ENCODE measurements around the gene MYO5A.

Gene MYO5A

DNA sequence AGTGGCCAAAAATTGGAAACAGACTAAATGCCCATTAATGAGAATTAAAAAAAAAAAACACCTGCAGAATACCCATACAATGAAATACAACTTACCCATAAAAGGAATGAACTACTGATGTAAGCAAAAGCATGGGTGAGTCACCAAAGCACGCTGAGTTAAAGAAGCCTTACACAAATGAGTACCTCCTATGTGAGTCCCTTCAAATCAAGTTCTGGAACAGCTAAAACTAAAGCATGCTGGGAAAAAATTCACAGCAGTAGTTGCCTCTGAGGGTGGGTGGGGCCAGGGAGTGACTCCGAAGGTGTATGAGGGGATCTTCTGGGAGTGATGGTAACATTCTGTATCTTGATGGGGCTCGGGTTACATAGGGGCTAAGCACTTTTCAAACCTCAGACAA lies 244.5 kb downstream of the MYO5A start:
- no peak for FAIRE-seq

DNA sequence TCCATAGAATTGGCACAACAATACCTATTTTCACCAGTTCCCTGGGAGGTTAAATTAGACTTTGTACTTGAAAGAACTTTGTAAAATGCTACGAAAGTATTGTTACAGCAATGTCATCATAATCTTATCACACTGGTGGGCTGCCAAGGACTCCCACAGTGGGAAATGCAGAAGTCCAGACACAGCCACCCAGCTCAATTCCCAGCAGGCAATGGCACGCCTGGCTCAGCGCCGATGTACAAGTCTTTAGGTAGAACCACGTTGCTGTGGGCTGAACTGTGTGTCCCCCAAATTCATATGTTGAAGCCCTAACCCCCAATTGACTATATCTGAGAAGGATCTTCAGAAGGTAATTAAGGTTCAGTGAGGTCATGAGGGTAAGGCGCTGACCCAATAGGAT lies 245.4 kb downstream of the MYO5A start:
- FAIRE-seq: no peak

DNA sequence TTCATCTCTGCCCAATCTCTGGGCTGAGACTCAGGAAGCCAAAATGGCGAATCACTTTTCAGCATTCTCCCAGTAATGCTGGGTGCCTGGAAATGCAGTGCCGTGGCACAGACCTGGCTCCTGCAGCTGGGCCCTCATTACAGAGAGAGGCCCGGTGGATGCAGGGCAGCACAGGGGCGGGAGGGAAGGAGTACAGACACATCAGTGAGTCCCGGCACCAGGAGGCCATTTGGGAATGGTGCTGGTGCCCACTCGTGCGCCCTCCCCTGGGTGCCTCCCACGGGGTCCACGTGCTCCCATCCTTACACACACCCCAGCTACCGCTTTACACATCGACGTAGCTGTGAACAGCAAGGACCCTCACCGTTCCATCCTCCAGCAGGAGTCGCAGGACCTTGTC lies 246.3 kb downstream of the MYO5A start:
- FAIRE-seq: no peak

DNA sequence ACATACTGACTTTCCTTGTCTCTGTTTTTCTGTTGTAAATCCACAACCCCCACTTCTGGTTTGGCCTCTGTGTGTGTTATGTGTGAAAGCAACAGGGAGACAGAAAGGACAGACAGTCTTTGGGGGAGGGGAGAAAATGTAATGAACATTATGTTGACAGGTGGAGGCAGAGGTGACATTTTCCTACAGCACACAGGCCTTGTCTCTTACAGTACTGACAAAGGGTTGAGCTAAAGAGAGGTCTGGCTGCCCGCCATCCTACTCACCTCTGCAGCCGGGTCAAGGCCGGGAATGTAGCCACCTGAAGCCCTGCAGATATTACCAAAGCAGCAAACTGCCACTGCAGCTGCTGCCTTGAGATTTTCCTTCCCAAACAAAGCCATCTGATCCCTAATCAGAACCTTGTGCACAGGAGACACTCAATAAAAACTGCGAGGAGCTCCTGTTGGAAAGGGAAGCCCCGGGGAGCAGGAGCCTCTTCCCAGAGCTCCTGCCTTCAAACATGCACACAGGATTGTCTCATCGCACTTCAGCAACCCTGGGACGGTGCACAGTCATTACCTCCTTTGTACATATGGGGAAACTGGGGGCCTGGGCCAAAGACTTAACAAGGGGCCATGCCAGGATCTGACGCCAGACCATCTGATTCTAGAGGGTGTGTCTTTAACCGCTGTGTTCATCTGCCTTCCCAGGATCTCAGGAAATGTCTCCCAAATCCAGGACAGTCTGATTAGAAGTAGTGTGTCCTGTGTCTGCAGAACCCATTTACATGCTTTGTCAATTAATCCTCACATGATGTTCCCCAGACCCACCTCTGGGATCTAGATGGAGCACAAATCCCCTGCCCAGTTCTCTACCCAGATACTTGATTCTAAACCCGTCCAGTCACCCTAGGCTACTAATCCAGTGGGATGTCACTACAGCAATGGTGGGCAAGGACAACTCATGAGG lies 247.3 kb downstream of the MYO5A start:
- no peak for FAIRE-seq

DNA sequence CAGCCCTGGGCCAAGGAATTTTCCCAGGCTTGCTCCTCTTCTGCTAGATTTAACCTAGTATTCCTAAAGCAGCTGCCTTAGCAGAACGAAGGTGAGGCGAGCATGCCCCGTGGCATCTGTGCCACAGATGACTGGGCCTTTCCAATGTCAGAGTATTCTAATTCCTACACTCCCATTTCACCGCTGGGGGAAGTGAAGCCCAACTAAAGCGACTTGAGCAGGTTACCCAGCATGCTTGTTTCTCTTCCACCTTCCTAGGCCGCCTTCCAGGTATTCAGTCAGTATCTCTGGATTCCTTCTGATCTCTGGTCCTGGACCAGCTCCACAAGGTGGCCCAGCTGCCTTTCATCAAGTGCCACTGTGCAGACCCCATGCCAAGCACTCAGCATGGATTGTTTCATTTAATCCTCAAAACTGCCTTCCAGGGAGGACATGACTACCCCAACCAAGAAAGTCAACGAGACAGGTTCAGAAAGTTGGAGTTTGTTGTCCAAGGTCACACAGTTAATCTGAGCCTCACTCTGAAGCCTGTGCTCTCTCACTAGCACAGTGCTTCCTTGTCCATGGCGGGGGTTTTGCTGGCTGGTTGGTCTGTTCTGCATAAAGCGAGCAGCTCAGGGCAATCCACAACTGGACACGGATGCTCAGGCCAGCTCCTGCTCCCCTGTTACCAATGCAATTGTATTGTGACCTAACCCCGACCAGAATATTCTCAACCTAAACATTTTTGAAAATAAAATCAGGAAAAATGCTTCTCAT lies 248.2 kb downstream of the MYO5A start:
- no peak for FAIRE-seq

DNA sequence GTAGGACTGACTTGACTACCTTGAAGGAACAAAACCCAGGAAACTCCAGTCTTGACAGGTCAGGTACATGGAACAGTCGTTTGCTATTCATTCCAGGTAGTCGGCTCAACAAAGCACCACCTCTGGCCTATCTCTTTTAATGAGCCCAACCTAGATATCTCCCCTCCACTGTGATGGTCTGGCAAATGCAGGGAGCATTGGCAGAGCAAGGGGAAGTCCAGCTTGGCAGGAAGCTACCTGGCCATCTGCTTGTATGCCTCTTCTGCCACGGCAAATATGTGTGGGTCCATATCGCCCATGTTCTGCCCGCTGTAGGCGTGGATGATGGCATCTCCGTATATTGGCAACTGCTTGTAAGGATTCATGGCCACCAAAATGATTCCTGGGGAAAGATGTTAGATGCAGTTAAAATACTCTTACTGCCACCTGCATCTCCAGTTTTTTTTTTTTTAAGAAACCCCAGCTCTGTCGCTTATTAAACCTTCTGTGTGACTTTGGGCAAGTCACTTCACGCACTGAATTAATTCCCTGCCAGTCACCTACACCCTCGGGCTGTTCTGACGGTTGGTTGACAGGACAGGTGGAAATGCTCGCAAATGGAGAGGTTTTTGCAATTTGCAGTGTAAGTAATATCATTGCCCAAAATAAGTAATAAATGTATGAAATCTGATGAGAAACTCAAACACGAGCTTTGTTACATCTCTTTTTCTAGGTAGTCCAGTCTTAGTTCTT lies 249.9 kb downstream of the MYO5A start:
- no peak for FAIRE-seq

DNA sequence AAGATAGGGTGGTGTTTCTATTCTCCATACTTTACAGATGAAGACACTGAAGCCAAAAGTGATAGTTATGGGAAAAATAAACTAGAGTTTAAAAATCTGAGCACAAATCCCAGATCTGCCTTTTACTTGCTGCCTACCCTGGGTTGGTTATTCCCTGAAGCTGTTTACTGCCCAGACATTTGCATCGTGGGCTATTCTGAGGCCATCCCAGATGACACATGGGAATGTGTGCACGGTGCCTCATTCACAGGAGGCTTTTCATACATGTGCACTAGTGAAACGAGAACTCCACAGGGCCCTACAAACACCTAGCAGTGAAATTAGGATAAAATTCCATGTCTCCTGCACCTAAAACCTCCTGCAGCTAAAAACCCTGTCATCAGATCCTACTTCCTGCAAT lies 250.5 kb downstream of the MYO5A start:
- FAIRE-seq: no peak

DNA sequence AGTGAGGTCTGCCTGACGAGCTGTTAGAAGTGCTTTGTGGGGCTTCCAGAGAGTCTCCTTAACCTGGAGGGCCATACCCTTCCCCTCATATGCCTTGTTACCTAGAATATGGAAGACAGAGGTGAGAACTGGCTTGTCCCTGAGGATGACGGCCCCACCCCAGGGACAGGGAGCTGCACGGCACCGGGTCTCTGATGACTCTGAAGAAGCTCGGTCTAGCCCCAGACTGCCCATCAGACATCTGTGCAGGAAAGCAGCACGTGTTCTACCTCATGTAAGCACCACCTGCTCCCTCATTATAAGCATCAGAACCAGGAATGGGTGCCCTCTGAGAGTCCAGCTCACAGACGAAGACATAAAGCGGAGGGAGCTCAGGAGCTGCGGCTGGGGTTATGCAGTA lies 251.1 kb downstream of the MYO5A start:
- no peak for FAIRE-seq

DNA sequence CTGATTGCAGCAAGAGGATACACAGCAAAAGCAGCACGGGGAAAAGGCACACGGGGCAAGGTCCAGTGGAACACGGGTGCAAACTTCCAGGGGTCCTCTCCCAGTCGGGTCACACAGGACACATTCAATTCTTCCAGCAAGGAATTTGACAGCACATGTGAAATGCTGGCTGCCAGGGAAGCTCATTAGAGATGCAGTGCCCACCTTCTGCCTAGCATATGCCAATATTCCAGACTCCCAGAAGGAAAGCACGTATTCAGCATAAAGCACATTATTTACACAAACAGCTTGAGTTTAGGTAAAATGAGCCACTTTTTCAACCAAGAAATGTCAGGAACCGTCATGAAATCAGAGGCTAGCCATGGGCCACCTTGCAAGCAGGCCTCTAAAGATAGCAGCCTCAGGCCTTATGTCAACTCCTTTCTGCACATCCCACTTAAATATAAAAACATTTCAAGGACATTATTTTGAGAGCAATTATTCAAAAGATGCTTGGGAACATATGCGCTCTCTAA lies 252.4 kb downstream of the MYO5A start:
- no peak for FAIRE-seq

DNA sequence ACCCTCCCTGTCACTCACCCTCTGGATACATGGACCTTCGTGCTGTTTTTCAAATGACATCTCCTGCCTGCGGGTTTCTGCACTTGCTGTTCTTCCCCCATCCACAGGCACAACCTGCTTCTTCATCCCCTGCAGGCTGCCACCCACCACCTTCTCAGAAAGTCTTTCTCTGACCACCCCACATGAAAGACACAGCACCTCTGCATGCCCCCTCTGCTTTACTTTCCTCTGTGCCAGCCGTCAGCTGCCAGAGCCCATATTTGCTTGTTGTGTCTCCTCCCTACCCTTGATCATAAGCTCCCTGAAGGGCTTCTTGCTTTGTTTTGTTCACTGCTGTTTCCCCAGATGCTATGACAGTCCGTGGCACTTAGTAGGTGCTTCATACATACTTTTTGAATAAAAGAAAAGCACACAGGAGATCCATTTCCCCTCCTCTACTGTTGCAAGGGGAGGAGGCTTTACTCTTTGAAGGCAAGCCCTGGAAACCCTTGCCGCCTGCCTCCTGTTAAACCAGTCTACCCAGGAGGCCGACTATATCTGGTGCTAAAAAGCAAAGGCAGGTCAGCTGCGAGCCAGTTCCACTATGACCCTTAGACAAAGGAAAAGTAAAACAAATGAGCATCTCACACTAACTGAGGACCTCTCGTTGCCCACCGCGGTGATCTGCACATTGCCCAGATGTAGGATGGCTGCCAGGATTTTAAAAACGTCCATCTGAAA lies 265.0 kb downstream of the MYO5A start:
- no peak for FAIRE-seq

DNA sequence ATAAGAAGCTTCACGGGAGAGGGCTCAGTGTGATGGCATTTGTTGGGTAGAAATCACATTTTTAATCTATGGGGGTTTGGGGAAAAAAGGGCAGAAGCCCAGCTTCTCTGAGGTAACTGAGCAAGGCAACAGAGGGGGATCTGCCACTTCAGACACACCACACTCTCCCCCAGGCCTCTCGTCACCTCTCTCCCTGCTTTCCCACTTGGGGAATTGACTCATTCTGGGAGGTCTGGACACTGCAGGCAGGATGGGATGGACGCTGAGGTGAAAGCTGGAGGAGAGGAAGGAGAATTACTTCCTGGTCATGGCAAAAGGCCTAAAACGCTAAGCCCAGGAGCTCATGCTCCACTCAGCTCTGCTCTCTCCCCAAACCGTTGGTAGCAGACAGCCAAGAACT lies 266.3 kb downstream of the MYO5A start:
- FAIRE-seq: no peak

DNA sequence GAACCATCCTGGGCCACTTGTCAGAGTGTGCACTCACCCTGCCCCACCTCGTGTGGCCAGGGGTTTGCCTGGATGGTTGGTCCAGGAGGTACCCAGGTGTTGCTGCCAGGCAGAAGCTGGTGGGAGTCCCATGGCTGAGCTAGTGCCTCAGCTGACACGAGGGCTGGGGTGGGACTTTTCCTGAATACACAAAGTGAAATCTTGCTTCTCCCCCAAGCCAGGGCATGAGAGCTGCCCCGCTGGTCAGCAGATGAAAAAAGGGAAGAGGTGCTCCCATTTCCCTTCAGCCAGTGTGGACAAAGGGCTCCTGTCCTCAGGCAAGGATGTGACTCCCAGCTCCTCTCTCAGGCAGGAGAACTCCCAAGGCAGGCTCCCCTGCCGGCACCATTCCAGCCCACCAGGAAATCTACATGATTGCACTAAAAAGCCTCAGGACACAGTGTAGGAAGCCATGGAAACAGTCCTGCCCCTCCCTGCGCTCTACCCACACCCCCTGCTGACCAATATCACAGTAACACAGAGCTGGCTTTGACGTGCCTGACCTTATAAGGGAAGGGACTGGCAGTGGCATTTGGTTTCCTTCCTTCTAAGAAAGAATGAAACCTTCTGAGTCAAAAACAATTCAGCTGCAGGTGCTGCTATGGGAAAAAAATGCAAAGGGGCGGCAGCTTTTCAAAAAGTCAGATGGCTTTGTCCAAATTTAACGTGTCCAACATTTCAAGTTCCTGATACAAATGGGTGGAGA lies 267.0 kb downstream of the MYO5A start:
- no peak for FAIRE-seq

DNA sequence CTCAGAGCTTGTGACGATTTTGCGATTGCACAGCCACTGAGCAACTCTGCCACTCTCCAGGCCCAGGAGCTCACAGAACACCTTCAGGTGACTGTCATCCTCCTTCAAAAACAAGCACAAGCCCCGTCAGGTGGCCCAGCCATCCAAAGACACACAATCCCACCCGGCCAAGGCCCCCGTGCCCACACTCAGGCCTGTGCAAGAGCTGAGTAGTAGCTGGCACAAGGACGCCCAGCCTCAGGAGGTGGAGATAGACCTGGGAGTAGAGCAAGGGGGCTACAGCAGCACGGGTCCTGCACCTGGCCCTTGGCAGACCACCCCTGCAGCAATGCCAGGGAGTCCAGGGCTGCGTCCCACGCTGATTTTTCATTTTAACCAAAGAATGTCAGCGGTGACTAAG lies 267.7 kb downstream of the MYO5A start:
- no peak for FAIRE-seq

DNA sequence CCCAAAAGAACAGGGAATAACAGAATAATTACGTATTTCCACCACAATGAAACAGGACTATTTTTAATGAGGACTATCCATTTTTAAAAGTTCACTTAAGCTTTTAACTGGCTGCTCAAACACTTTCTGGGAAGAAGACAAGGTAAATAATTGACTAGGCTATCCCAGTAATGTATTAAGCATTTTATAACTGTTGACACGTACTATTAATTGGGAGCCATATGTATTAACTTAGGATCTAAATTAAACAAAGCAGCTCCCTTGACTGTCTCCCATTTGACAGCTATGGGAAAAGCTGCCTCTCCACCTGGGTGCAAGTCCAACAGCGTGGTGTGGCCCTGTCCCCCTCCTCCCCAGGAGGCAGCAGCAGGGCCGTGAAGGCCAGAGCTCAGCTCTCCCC lies 269.2 kb downstream of the MYO5A start:
- no peak for FAIRE-seq

DNA sequence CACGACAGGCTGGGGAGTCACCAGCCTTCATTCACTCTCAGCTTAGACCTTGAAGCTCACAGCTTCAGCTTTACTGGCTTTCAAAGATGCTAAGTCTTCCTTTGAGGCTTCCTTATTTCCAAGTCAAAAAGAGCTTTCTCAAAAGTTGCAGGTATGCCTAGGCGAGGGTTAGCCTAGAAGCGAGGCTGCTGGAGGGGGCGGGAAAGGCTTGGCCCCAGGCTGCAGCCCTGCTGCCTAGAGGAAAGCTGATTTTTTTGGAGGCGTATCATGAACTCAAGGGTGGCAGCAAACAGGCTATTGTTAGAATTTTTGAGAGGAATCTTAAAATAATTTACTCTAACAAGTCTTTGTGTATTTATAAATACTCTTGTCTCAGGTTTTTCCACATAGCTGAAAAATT lies 270.2 kb downstream of the MYO5A start:
- FAIRE-seq: no peak

DNA sequence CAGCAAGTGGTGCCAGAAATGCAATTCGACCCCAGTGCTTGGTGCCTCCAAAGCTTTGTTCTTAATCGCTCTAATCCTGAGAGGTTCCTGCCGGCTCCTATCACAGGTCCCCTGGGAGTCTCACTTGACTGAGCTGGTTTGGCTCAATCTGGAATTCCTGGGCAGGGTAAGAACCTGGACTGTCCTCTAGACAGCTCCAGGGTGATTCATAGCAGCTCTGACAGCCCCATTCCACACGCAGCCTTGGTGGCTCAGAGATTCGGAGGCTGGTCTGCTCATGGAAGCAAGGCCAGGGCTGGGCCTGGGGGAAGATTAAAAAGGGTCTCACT lies 271.0 kb downstream of the MYO5A start:
- FAIRE-seq: no peak
